ENCODE data around the gene TGM3. TPM values are rescaled to one million over a fixed set of nuclear protein-coding genes. Genes with fewer than 3 reads are reported as not detected.

Gene TGM3
- total RNA-seq, 1 experiment from 2014 or later: not detected

DNA sequence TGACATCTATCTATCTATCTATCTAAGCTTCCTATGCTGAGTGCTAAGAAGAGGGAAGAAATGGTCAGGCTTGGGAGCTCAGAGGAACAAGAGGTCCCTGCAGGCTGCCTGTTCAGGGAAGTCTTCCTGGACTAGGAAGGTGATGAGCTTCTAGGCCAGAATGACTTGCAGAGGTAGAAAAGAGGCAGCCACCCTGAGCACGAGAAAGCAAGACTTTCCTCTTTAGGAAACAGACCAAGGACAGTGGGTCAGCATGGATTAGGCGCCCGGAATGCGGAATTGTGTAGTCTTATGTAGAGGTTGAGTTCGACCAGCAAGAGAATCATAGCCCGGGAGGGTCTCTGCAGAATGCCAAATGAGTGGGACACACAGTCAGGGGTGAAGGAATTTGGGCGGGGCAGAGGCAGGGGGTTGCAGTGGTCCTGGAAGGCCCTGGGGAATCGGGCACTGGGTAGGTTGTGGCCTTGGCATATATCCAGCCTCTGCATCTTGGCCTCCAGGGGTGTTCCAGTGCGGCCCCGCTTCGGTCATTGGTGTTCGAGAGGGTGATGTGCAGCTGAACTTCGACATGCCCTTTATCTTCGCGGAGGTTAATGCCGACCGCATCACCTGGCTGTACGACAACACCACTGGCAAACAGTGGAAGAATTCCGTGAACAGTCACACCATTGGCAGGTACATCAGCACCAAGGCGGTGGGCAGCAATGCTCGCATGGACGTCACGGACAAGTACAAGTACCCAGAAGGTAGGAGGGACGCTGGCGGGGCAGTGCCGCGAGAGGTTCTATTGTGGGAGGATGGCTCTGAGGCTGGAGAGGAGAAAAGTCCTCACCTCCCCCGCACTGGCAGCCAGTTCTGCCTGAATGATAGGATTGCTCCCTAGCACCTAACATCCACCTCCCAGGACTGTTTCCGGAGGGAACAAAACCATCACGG, 32.1 kb downstream of the TGM3 start:
- DNase-seq (ENCODE audit: low read depth, low spot score) (no peak), ATAC-seq (no peak)
- RAD21 ChIA-PET (ENCODE audit: low non-redundant PET in 1 of 2, low total read pairs in 2 of 2, uncharacterized antibody in 2 of 2, unreplicated experiment in 2 of 2): no interaction called here
- Histone ChIP-seq H3K4me1 (ENCODE audit: control insufficient read depth in 1 of 2, insufficient read depth in 2 of 2, low read length in 2 of 2) (no peaks in the 10 kb centered on the region), H3K79me2 (ENCODE audit: insufficient read depth, low read length) (no peaks in the 10 kb centered on the region), H2AFZ (ENCODE audit: low read depth, low read length, poor library complexity, severe bottlenecking) (no peak overlapping the region), H3K36me3 (ENCODE audit: control insufficient read depth in 1 of 2, insufficient read depth in 2 of 2, low read length in 2 of 2) (no peaks in the 10 kb centered on the region), H3K27me3 (ENCODE audit: insufficient read depth, low read length) (peaks cover 16% of the 10 kb centered on the region; the same call in 1 of the 2 replicates), H3K9me2 (ENCODE audit: insufficient read depth) (no peaks in the 10 kb centered on the region), H3K27ac (ENCODE audit: low read depth, low read length) (no peak overlapping the region), H3K4me3 (replicated peaks in 1 of 2; ENCODE audit: low read depth in 1 of 2, low read length in 2 of 2) (no peak overlapping the region), H3K9ac (ENCODE audit: low read length) (no peak overlapping the region), H3K9me3 (ENCODE audit: control insufficient read depth in 1 of 2, insufficient read depth in 1 of 2, low read depth in 1 of 2, low read length in 2 of 2) (no peaks in the 10 kb centered on the region), H3K4me2 (ENCODE audit: low read length) (no peak overlapping the region), H4K20me1 (ENCODE audit: insufficient read depth) (no peaks in the 10 kb centered on the region)
- TF ChIP-seq ZNF274 (IDR thresholded peaks at IDR 0.05; ENCODE audit: low read depth, low read length): no peak
- CTCF ChIA-PET: no interaction called here
- BruUV-seq (replicated peaks): no TSS peak
- POLR2A ChIA-PET: no interaction called here
- intact Hi-C loops (cut with micrococcal nuclease): no loop called here

DNA sequence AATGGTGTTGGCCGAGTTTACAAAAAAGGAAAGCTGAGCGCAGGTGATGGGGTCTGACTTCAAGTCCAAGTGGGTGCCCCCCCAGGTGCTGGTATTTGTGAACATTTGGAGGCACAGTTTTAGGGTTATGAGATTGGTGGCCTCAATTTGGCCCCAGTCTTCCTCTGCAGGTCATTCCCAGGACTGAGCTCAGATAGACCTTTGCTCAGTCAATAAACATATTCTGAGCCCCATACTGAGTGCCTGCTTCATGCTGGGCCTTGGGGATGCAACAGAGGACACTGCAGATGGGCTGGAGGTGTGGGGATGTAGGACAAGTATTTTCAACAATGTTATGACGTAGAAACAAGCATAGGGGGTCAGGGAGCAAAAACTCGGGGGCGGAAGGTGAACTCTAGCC, 33.5 kb downstream of the TGM3 start:
- no peaks in the 10 kb centered on the region for H3K4me1 ChIP-seq (ENCODE audit: control insufficient read depth in 1 of 2, insufficient read depth in 2 of 2, low read length in 2 of 2)
- no peaks in the 10 kb centered on the region for H3K9me3 ChIP-seq (ENCODE audit: control insufficient read depth in 1 of 2, insufficient read depth in 1 of 2, low read depth in 1 of 2, low read length in 2 of 2)
- peaks cover 17% of the 10 kb centered on the region; the same call in 1 of the 2 replicates for H3K27me3 ChIP-seq (ENCODE audit: insufficient read depth, low read length)
- H3K79me2 ChIP-seq (ENCODE audit: insufficient read depth, low read length): no peaks in the 10 kb centered on the region
- H3K9ac ChIP-seq (ENCODE audit: low read length): no peak overlapping the region
- no peaks in the 10 kb centered on the region for H3K9me2 ChIP-seq (ENCODE audit: insufficient read depth)
- DNase-seq (ENCODE audit: low read depth, low spot score) (no peak), ATAC-seq (no peak)
- H4K20me1 ChIP-seq (ENCODE audit: insufficient read depth): no peaks in the 10 kb centered on the region
- no peak overlapping the region for H3K27ac ChIP-seq (ENCODE audit: low read depth, low read length)
- no peak overlapping the region for H2AFZ ChIP-seq (ENCODE audit: low read depth, low read length, poor library complexity, severe bottlenecking)
- no peak overlapping the region for H3K4me2 ChIP-seq (ENCODE audit: low read length)
- ChIA-PET RAD21 (ENCODE audit: low non-redundant PET in 1 of 2, low total read pairs in 2 of 2, uncharacterized antibody in 2 of 2, unreplicated experiment in 2 of 2) (no interaction called here), CTCF (no interaction called here), POLR2A (no interaction called here)
- no peak overlapping the region for H3K4me3 ChIP-seq (replicated peaks in 1 of 2; ENCODE audit: low read depth in 1 of 2, low read length in 2 of 2)
- intact Hi-C loops (cut with micrococcal nuclease): no loop called here
- no TSS peak for BruUV-seq (replicated peaks)
- H3K36me3 ChIP-seq (ENCODE audit: control insufficient read depth in 1 of 2, insufficient read depth in 2 of 2, low read length in 2 of 2): no peaks in the 10 kb centered on the region
- no peak for TF ChIP-seq CBX3 (IDR thresholded peaks at IDR 0.05; ENCODE audit: low read depth)
- TF ChIP-seq, protein P1, sequence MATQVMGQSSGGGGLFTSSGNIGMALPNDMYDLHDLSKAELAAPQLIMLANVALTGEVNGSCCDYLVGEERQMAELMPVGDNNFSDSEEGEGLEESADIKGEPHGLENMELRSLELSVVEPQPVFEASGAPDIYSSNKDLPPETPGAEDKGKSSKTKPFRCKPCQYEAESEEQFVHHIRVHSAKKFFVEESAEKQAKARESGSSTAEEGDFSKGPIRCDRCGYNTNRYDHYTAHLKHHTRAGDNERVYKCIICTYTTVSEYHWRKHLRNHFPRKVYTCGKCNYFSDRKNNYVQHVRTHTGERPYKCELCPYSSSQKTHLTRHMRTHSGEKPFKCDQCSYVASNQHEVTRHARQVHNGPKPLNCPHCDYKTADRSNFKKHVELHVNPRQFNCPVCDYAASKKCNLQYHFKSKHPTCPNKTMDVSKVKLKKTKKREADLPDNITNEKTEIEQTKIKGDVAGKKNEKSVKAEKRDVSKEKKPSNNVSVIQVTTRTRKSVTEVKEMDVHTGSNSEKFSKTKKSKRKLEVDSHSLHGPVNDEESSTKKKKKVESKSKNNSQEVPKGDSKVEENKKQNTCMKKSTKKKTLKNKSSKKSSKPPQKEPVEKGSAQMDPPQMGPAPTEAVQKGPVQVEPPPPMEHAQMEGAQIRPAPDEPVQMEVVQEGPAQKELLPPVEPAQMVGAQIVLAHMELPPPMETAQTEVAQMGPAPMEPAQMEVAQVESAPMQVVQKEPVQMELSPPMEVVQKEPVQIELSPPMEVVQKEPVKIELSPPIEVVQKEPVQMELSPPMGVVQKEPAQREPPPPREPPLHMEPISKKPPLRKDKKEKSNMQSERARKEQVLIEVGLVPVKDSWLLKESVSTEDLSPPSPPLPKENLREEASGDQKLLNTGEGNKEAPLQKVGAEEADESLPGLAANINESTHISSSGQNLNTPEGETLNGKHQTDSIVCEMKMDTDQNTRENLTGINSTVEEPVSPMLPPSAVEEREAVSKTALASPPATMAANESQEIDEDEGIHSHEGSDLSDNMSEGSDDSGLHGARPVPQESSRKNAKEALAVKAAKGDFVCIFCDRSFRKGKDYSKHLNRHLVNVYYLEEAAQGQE (IDR thresholded peaks at IDR 0.05; ENCODE audit: low read depth): no peak
- no peak for TF ChIP-seq TCF7L2 (IDR thresholded peaks at IDR 0.05; ENCODE audit: borderline replicate concordance, extremely low read depth, insufficient read depth, insufficient read length)
- TF ChIP-seq, protein P2, sequence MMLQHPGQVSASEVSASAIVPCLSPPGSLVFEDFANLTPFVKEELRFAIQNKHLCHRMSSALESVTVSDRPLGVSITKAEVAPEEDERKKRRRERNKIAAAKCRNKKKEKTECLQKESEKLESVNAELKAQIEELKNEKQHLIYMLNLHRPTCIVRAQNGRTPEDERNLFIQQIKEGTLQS (IDR thresholded peaks at IDR 0.05): no peak
- TF ChIP-seq, protein P3, sequence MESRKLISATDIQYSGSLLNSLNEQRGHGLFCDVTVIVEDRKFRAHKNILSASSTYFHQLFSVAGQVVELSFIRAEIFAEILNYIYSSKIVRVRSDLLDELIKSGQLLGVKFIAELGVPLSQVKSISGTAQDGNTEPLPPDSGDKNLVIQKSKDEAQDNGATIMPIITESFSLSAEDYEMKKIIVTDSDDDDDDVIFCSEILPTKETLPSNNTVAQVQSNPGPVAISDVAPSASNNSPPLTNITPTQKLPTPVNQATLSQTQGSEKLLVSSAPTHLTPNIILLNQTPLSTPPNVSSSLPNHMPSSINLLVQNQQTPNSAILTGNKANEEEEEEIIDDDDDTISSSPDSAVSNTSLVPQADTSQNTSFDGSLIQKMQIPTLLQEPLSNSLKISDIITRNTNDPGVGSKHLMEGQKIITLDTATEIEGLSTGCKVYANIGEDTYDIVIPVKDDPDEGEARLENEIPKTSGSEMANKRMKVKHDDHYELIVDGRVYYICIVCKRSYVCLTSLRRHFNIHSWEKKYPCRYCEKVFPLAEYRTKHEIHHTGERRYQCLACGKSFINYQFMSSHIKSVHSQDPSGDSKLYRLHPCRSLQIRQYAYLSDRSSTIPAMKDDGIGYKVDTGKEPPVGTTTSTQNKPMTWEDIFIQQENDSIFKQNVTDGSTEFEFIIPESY (IDR thresholded peaks at IDR 0.05; ENCODE audit: extremely low read depth, insufficient replicate concordance, low read length): no peak
- no peak for TF ChIP-seq SP1 (IDR thresholded peaks at IDR 0.05; ENCODE audit: low read depth)
- TF ChIP-seq RAD21 (IDR thresholded peaks at IDR 0.05; ENCODE audit: low read depth): no peak
- TF ChIP-seq FOSL1 (IDR thresholded peaks at IDR 0.05; ENCODE audit: low read depth): no peak
- no peak for TF ChIP-seq EGR1 (IDR thresholded peaks at IDR 0.05; ENCODE audit: low read depth)
- no peak for TF ChIP-seq YY1 (IDR thresholded peaks at IDR 0.05; ENCODE audit: extremely low read depth, insufficient replicate concordance, low read depth, low read length)
- no peak for TF ChIP-seq EZH2 (IDR thresholded peaks at IDR 0.05)
- TF ChIP-seq POLR2A (IDR thresholded peaks at IDR 0.05; ENCODE audit: borderline replicate concordance, extremely low read depth, insufficient read depth, insufficient read length): no peak
- no peak for TF ChIP-seq SIN3A (IDR thresholded peaks at IDR 0.05; ENCODE audit: low read depth)
- TF ChIP-seq JUND (IDR thresholded peaks at IDR 0.05): no peak

Measured in HCT116 (cell line).